ENCODE data around the gene LSM12.

Gene LSM12

GRCh38 chr17:43984521-43984920, 82.0 kb downstream of the LSM12 start:
- no peak for DNase-seq

Measured in activated effector memory CD4-positive, alpha-beta T cell treated with anti-CD3 and anti-CD28 coated beads, Interleukin-2, amount 50 U/mL, for 16 hours (primary cell).